BJ (cell line): ENCODE measurements around the gene SRL. TPM values are rescaled to one million over a fixed set of nuclear protein-coding genes. Genes with fewer than 3 reads are reported as not detected.

Experiments used
- CTCF ChIA-PET: fragments of 350-600 bp; formaldehyde crosslinking; extraction: SDS; loops from one replicate; lab custom pipeline; 2021; ENCODE audit warnings: antibody characterized with exemption, inconsistent platforms; lab: Yijun Ruan, JAX
- POLR2A ChIA-PET: fragments of 300-600 bp; sonication (Branson Sonifier 250); formaldehyde crosslinking; extraction: SDS; loops from one replicate; lab custom pipeline; 2021; ENCODE audit warnings: antibody characterized with exemption; lab: Charles Lee
- DNase-seq: peaks from one replicate; pipeline ENCODE4 v3.0.0-alpha.2; 2011; ENCODE audit warnings: low read depth
- H3K27me3 ChIP-seq: 2 replicates; pipeline ENCODE4 v1.6.0; 2011; ENCODE audit warnings: low read length; ENCODE audit not compliant: control insufficient read depth, insufficient read depth
- H3K36me3 ChIP-seq: 2 replicates; pipeline ENCODE4 v1.5.1; 2011; ENCODE audit warnings: low read length; ENCODE audit not compliant: control insufficient read depth, insufficient read depth
- H3K4me3 ChIP-seq: 2 replicates; pipeline ENCODE4 v1.5.1; 2011; ENCODE audit warnings: low read depth, mild to moderate bottlenecking, control low read depth, low read length
- CTCF ChIP-seq: IDR thresholded peaks from 2 replicates; pipeline ENCODE4 v1.5.1; 2011; ENCODE audit warnings: low read depth, mild to moderate bottlenecking, control low read depth, inconsistent platforms, low read length, moderate library complexity; ENCODE audit not compliant: insufficient read depth
- polyA plus RNA-seq: library from polyadenylated mRNA; depleted of rRNA; stranded (reverse); fragments of >200 nt; gene quantifications from 2 replicates; pipeline ENCODE4 v1.2.3, GENCODE V29; 2011

The SRL gene
- polyA plus RNA-seq, 1 experiment = not detected

GRCh38 chr16:4266372-4266771 is 24.5 kb upstream of the SRL start:
- DNase-seq = no peak
- Histone ChIP-seq H3K27me3 (no peaks in the 10 kb centered on the region), H3K4me3 (no peak overlapping the region), H3K36me3 (peaks cover 8% of the 10 kb centered on the region)
- POLR2A ChIA-PET = no interaction called here
- TF ChIP-seq CTCF = no peak
- CTCF ChIA-PET = interaction anchor here (0.6 to 6.8 kb wide), 5 partner anchors 12 to 326 kb away, joined by 3 to 42 read pairs (median 4); no protein-coding TSS in a partner anchor

GRCh38 chr16:4265676-4266075 is 23.8 kb upstream of the SRL start:
- POLR2A ChIA-PET = no interaction called here
- Histone ChIP-seq H3K36me3 (peaks cover 8% of the 10 kb centered on the region), H3K27me3 (no peaks in the 10 kb centered on the region), H3K4me3 (no peak overlapping the region)
- CTCF ChIA-PET = interaction anchor here (0.6 to 6.8 kb wide), 6 partner anchors 11 to 65 kb away, joined by 3 to 42 read pairs (median 4); no protein-coding TSS in a partner anchor
- TF ChIP-seq CTCF = no peak
- DNase-seq = no peak

- ChIA-PET POLR2A (no interaction called here), CTCF (interaction anchor here (0.6 to 6.8 kb wide), 7 partner anchors 10 to 485 kb away, joined by 3 to 42 read pairs (median 4); no protein-coding TSS in a partner anchor)
- Histone ChIP-seq H3K36me3 (peaks cover 10% of the 10 kb centered on the region), H3K4me3 (no peak overlapping the region), H3K27me3 (no peaks in the 10 kb centered on the region)
- TF ChIP-seq CTCF = no peak
- DNase-seq = no peak
Measured at GRCh38 chr16:4264546-4264945, 22.7 kb upstream of the SRL start.

- peaks cover 10% of the 10 kb centered on the region for H3K36me3 ChIP-seq
- no peaks in the 10 kb centered on the region for H3K27me3 ChIP-seq
- ChIA-PET POLR2A (interaction anchor here (0.6 kb wide), 1 partner anchor 64 kb away, joined by 3 read pairs; no protein-coding TSS in a partner anchor), CTCF (interaction anchor here (1.3 to 6.8 kb wide), 5 partner anchors 10 to 139 kb away, joined by 3 to 42 read pairs (median 5); no protein-coding TSS in a partner anchor)
- TF ChIP-seq CTCF = no peak; the same call in 1 of the 2 replicates
- H3K4me3 ChIP-seq = peak overlapping the region; percentile 35
- peak; percentile 79 for DNase-seq
Measured at GRCh38 chr16:4263504-4264436, 21.9 kb upstream of the SRL start.

- ChIA-PET POLR2A (no interaction called here), CTCF (interaction anchor here (0.6 to 1.6 kb wide), 7 partner anchors 8 to 152 kb away, joined by 3 to 11 read pairs (median 3); no protein-coding TSS in a partner anchor)
- peaks cover 10% of the 10 kb centered on the region for H3K36me3 ChIP-seq
- H3K4me3 ChIP-seq = no peak overlapping the region
- DNase-seq = no peak
- TF ChIP-seq CTCF = no peak
- no peaks in the 10 kb centered on the region for H3K27me3 ChIP-seq
Measured at GRCh38 chr16:4262303-4262835, 20.5 kb upstream of the SRL start.
